ENCODE results near the gene KCNIP4. TPM values are rescaled to one million over a fixed set of nuclear protein-coding genes. Genes with fewer than 3 reads are reported as not detected.

The KCNIP4 gene
- total RNA-seq, 2 donors from 2014 or later = 1.2 TPM; not detected in 1

DNA sequence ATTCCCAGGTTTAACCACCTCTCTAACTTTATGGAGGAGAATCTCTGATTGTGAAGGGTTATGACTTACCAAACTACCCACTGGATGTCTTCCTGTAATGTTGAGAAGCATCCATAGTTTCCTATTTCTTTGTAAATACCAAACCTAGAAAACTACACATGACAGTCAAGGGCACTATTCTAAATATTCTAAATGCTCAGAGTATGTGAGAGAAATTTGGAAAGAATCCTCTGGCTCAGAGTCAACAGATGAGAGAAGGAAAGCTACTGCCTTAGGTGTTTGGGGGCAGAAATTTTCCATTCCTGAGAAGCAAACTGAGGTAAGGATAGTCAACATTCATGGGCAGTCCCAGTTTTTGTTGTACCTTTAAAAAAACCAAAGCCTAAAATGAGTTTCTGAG, 155.8 kb downstream of the KCNIP4 start:
- intact Hi-C loops (cut with DNase I) = loop anchor here (5.0 kb wide), 1 partner anchor 905 kb away; no protein-coding TSS in a partner anchor
- no peak for TF ChIP-seq POLR2AphosphoS5 (IDR thresholded peaks at IDR 0.05)
- TF ChIP-seq, protein P1, sequence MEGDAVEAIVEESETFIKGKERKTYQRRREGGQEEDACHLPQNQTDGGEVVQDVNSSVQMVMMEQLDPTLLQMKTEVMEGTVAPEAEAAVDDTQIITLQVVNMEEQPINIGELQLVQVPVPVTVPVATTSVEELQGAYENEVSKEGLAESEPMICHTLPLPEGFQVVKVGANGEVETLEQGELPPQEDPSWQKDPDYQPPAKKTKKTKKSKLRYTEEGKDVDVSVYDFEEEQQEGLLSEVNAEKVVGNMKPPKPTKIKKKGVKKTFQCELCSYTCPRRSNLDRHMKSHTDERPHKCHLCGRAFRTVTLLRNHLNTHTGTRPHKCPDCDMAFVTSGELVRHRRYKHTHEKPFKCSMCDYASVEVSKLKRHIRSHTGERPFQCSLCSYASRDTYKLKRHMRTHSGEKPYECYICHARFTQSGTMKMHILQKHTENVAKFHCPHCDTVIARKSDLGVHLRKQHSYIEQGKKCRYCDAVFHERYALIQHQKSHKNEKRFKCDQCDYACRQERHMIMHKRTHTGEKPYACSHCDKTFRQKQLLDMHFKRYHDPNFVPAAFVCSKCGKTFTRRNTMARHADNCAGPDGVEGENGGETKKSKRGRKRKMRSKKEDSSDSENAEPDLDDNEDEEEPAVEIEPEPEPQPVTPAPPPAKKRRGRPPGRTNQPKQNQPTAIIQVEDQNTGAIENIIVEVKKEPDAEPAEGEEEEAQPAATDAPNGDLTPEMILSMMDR (IDR thresholded peaks at IDR 0.05) = no peak
- TF ChIP-seq POLR2A (IDR thresholded peaks at IDR 0.05) = no peak
- DNase-seq (ENCODE audit: low spot score) = no peak
- no peaks in the 10 kb centered on the region for H3K27me3 ChIP-seq (replicated peaks; ENCODE audit: insufficient read depth)
- H3K27ac ChIP-seq = no peak overlapping the region
- H3K4me1 ChIP-seq (replicated peaks) = no peaks in the 10 kb centered on the region
- no peaks in the 10 kb centered on the region for H3K9me3 ChIP-seq
- no peaks in the 10 kb centered on the region for H3K36me3 ChIP-seq
- H3K4me3 ChIP-seq = no peak overlapping the region

DNA sequence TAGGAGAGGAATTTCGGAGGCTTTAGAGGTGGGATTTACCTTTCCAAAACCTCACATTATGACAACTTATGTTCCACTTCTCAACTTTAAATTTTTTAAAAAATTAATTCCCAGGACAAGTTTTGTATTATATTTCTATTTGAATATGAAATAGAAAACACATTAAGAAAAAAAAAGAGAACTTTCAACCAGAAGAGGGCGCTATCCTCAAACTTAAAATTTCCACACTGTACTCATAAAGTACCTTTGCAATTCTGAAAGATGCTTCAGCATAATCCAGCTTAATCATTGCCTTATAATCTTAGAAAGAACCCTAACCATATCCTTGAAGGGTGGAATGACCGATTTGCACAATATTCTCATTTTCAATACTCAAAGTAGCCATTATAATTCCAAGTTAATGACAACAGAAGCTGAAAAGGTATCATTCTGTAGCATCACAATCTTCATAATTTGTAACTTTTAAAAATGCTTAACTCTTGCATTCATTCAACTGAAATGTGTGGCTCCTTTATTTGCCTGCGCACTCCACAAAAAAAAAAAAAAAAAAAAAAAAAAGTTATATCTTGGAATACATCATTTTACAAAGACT, 158.0 kb downstream of the KCNIP4 start:
- H3K36me3 ChIP-seq = no peaks in the 10 kb centered on the region
- H3K27ac ChIP-seq = no peak overlapping the region
- TF ChIP-seq POLR2A (IDR thresholded peaks at IDR 0.05) = no peak
- TF ChIP-seq, protein P1 (IDR thresholded peaks at IDR 0.05) = peak in 3 of 4 experiments; percentile 39 to 68 (median 56)
- intact Hi-C loops (cut with DNase I) = loop anchor here (5.0 kb wide), 1 partner anchor 907 kb away; no protein-coding TSS in a partner anchor
- H3K4me1 ChIP-seq (replicated peaks) = no peaks in the 10 kb centered on the region
- no peak overlapping the region for H3K4me3 ChIP-seq
- no peaks in the 10 kb centered on the region for H3K27me3 ChIP-seq (replicated peaks; ENCODE audit: insufficient read depth)
- no peak for DNase-seq (ENCODE audit: low spot score)
- 31% methylated on average over 4 of the region's 4 CpGs for WGBS
- no peaks in the 10 kb centered on the region for H3K9me3 ChIP-seq

DNA sequence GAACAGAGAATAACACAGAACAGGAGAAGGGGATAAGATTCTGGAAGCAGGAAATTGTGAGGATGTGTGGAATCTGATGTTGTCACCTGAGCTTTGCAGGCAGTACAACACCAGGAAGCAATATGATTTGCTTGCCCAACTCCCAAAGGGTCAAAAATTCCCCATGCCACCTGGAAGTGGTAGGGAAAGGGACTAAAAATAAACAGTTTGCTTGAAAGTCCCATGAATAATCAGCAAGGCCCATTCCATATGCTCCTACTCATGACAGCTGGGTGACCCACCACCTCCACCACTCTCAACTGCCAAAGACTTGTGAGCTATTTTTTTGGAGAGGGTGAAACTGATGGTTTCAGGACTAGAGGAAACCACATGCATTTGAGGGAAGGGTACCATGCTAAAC, 168.4 kb downstream of the KCNIP4 start:
- no peak for DNase-seq (ENCODE audit: low spot score)
- Histone ChIP-seq H3K27ac (no peak overlapping the region), H3K27me3 (replicated peaks; ENCODE audit: insufficient read depth) (no peaks in the 10 kb centered on the region), H3K9me3 (no peaks in the 10 kb centered on the region), H3K36me3 (no peaks in the 10 kb centered on the region), H3K4me1 (replicated peaks) (no peaks in the 10 kb centered on the region), H3K4me3 (no peak overlapping the region)
- intact Hi-C loops (cut with DNase I) = no loop called here
- TF ChIP-seq POLR2A (IDR thresholded peaks at IDR 0.05) (no peak), POLR2AphosphoS5 (IDR thresholded peaks at IDR 0.05) (no peak)
- TF ChIP-seq, protein P1 (IDR thresholded peaks at IDR 0.05) = no peak

DNA sequence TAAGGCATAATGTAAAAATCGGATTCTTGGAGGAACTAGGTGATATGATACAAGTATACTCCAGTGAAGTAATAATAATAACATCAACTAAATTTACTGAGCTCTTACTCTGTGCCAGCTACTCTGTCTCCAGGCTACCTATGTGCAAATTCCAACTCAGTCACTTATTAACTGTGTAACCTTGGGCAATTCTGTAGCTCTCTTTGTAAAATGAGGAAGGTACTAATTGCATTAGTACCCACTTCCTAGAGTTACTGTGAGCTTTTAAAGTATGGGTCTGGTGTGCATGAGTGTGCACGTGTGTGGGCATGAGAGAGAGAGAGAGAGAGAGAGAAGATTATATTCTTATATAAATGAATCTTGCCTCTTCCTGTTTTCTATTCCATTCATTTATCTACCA, 169.9 kb downstream of the KCNIP4 start:
- intact Hi-C loops (cut with DNase I) = no loop called here
- WGBS = 50% methylated on average over 2 of the region's 2 CpGs
- no peaks in the 10 kb centered on the region for H3K4me1 ChIP-seq (replicated peaks)

DNA sequence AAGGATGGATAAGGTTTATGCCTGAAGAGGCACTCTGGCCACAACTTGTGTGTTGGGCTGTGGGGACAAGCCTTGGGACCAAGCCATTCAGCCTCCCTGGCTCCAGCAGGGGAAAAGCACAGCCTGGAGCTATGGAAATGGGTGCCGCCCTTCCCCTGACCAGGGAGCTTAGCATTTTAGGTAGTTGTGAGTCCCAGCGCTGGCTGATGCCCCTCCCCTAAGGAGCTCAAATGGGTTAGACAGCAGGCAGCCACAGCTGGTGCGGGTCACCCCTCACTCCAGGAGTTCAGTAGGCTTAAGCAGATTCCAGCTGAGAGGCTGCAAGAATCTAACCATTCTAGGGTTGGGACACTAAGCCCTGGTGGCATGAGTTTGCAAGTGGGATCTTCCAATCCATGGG, 172.9 kb downstream of the KCNIP4 start:
- Histone ChIP-seq H3K27me3 (replicated peaks; ENCODE audit: insufficient read depth) (no peaks in the 10 kb centered on the region), H3K9me3 (no peaks in the 10 kb centered on the region), H3K36me3 (no peaks in the 10 kb centered on the region), H3K4me3 (no peak overlapping the region), H3K27ac (no peak overlapping the region), H3K4me1 (replicated peaks) (no peaks in the 10 kb centered on the region)
- no peak for DNase-seq (ENCODE audit: low spot score)
- TF ChIP-seq, protein P1 (IDR thresholded peaks at IDR 0.05) = no peak
- TF ChIP-seq POLR2AphosphoS5 (IDR thresholded peaks at IDR 0.05) (no peak), POLR2A (IDR thresholded peaks at IDR 0.05) (no peak)
- intact Hi-C loops (cut with DNase I) = no loop called here
- 92% methylated on average over 3 of the region's 3 CpGs for WGBS

More for the DNA sequence above, 169.9 kb downstream of the KCNIP4 start:
- no peak for DNase-seq (ENCODE audit: low spot score)
- TF ChIP-seq, protein P1 (IDR thresholded peaks at IDR 0.05) = no peak
- no peak for TF ChIP-seq POLR2AphosphoS5 (IDR thresholded peaks at IDR 0.05)
- TF ChIP-seq POLR2A (IDR thresholded peaks at IDR 0.05) = no peak
- Histone ChIP-seq H3K4me3 (no peak overlapping the region), H3K27ac (no peak overlapping the region), H3K36me3 (no peaks in the 10 kb centered on the region), H3K27me3 (replicated peaks; ENCODE audit: insufficient read depth) (no peaks in the 10 kb centered on the region), H3K9me3 (no peaks in the 10 kb centered on the region)
